SH-SY5Y (cell line): ENCODE data around the gene DSCAML1.

Experiments
- GATA2 ChIP-seq: IDR thresholded peaks from 2 replicates; pipeline ENCODE4 v1.6.1; 2011; ENCODE audit warnings: mild to moderate bottlenecking, low read depth, low read length
- GATA3 ChIP-seq: IDR thresholded peaks from 2 replicates; pipeline ENCODE4 v1.6.1; 2011; ENCODE audit warnings: low read depth, mild to moderate bottlenecking, low read length, moderate library complexity

DNA sequence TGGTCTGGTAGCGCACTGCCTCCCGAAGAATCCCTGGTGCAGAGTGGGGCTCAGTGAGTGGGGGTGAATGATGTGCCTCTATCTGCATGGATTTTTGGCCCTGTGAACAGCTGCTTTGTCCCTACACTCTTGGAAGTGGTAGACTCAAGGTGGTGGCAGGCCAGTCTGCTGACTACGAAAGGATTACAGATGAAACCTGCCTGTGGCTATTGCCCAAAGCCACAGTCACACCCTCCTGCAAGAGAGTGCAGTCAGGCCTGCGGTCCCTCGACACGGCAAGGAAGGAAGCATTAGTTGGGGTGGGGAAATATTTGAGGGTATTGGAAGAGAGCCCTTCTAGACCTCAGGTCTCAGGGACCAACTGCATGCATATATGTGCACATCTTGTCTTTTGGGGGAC lies 63.7 kb downstream of the DSCAML1 start:
- no peak for TF ChIP-seq GATA2
- TF ChIP-seq GATA3: no peak
